Erythroblast (primary cell): Measurements from ENCODE around the gene IL1RAPL1.

Source experiments
- GATA1 ChIP-seq: IDR thresholded peaks from 2 replicates; pipeline ENCODE4 v1.6.1; 2011; ENCODE audit warnings: low read depth, mild to moderate bottlenecking, control low read depth, low read length, moderate library complexity
- POLR2A ChIP-seq: IDR thresholded peaks from 2 replicates; pipeline ENCODE4 v1.6.1; 2011; ENCODE audit warnings: mild to moderate bottlenecking, low read length

DNA sequence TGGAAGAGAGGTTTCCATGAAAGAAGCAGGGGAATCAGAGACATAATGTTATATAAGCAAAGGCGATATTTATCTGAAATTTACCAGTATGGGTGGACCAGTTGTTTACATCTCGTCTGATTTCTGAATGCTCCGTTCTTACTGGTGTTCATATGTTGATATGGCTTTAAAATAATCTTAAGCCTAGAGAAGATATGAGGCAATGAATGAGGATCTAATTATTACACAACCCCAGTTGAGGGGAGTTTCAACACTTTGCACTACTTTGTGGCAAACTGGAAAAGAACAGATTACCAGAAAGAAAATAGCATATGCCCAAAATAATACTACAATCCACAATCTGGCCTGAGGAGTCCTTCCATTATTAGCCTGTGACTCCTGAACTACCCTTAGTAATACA, 1364.8 kb downstream of the IL1RAPL1 start:
- no peak for TF ChIP-seq POLR2A
- TF ChIP-seq GATA1: no peak
